NCI-H146 treated with DMSO at 0.1 percent for 48 hours (cell line): ENCODE data around the gene IDS.
"Not testable (repeated sequence)": the region's sequence is repeated elsewhere in the genome, so short reads cannot be mapped to it uniquely, and the experiment has no call there.

Experiments
- DNase-seq: peaks from one replicate; lab custom pipeline; 2025; ENCODE audit not compliant: unreplicated experiment; lab: John Stamatoyannopoulos, UW

IDS gene

GRCh38 chrX:149527705-149528104 lies 22.6 kb upstream of the IDS start:
- DNase-seq, result no peak

- not testable (repeated sequence) for DNase-seq
These were observed 21.4 kb upstream of the IDS start for GRCh38 chrX:149526318-149527033.

GRCh38 chrX:149525903-149526302 lies 20.8 kb upstream of the IDS start:
- DNase-seq, result not testable (repeated sequence)

GRCh38 chrX:149525389-149525788 lies 20.3 kb upstream of the IDS start:
- DNase-seq, result peak; percentile 2

GRCh38 chrX:149522916-149523315 lies 17.8 kb upstream of the IDS start:
- no peak for DNase-seq

- no peak for DNase-seq
These were observed 16.3 kb upstream of the IDS start for GRCh38 chrX:149521438-149521837.

GRCh38 chrX:149520636-149521277 lies 15.7 kb upstream of the IDS start:
- not testable (repeated sequence) for DNase-seq

GRCh38 chrX:149518236-149518635 lies 13.1 kb upstream of the IDS start:
- no peak for DNase-seq

GRCh38 chrX:149517308-149517707 lies 12.2 kb upstream of the IDS start:
- no peak for DNase-seq

GRCh38 chrX:149516604-149517003 lies 11.5 kb upstream of the IDS start:
- DNase-seq, result no peak

- no peak for DNase-seq
These were observed 11.0 kb upstream of the IDS start for GRCh38 chrX:149515954-149516602.

GRCh38 chrX:149513825-149514428 lies 8.8 kb upstream of the IDS start:
- no peak for DNase-seq

GRCh38 chrX:149512225-149512885 lies 7.2 kb upstream of the IDS start:
- DNase-seq, result peak; percentile 36

GRCh38 chrX:149511081-149511480 lies 6.0 kb upstream of the IDS start:
- no peak for DNase-seq

GRCh38 chrX:149510386-149510785 lies 5.3 kb upstream of the IDS start:
- DNase-seq, result no peak

- DNase-seq, result no peak
These were observed 3.4 kb upstream of the IDS start for GRCh38 chrX:149508467-149508866.

- no peak for DNase-seq
These were observed 1.2 kb upstream of the IDS start for GRCh38 chrX:149506349-149506748.

- no peak for DNase-seq
These were observed 565 bp upstream of the IDS start for GRCh38 chrX:149505671-149506070.

- DNase-seq, result peak; percentile 11
These were observed 736 bp downstream of the IDS start for GRCh38 chrX:149504226-149504914.

GRCh38 chrX:149503446-149503845 lies 1.7 kb downstream of the IDS start:
- DNase-seq, result peak; percentile 31

GRCh38 chrX:149502923-149503322 lies 2.2 kb downstream of the IDS start:
- DNase-seq, result not testable (repeated sequence)
